Epithelial cell of prostate (primary cell): ENCODE results near the gene C1orf116.
A peak's percentile ranks its signal among the peaks of the same experiment; 100 is the strongest.

Experiments used
- DNase-seq: peaks from one replicate; pipeline ENCODE4 v3.0.0-alpha.2; 2011; ENCODE audit warnings: low read depth, low spot score
- H3K27ac ChIP-seq: fragments of 450-650 bp; 2 replicates; pipeline ENCODE4 v1.5.1; 2017; ENCODE audit warnings: mild to moderate bottlenecking

C1orf116 gene

DNA sequence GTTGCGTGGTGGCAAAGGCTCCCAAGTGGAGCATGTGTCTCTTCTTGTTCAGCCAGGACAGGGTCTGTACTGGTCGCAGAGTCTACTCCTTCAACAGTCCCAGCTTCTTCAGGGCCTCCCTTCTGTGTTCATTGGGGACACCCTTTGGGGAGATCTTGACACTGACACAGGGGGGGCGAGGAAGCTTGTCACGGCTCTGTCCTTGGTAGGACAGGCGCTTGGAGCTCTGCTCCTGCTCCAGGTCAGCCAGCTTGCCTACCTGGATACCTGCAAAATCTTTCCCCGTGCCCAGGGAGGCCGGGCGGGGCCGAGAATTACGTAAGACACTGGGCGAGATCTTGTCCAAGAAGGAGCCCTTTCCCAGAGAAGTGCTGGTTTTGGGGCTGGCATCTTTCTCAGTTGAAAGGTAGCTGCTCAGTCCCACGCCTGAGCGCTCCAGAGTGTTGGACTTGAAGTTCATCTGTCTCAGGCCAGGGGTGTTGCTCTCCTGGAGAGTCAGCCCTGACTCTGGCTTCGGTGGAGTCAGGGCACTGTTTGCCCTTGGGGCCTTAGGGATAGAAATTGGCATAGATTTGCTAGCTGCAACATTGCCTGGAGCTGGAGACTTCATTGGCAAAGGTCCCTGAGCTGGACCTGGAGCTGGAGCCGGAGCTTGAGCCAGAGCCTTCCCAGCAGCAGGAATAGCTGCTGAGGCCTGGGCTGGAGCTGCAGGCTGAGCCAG is 10.5 kb downstream of the C1orf116 start:
- DNase-seq = no peak
- peak overlapping the region; percentile 99 for H3K27ac ChIP-seq

GRCh38 chr1:207021139-207021861 is 11.3 kb downstream of the C1orf116 start:
- no peak for DNase-seq
- H3K27ac ChIP-seq = peak overlapping the region; percentile 99

DNA sequence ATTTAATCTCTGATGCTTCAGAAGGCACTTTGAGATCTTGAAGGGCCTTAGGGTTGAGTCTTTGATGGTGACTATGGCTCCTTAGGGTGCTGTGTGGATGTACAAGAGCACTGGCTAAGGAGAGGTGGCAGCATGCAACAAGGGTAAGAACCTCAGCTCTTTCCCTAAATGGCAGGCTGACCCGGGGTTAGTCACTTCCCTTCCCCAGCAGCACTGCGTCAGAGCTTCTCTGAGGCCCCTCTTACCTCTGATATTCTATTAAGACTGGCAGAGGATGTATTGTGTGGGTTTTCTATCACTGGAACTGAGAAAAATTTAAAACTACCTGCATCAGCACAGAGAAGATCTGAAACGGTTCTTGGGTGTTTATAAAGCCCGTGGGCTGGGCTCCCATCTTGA is 11.8 kb downstream of the C1orf116 start:
- H3K27ac ChIP-seq = peak overlapping the region; percentile 99
- DNase-seq = no peak

GRCh38 chr1:207020065-207020708 is 12.4 kb downstream of the C1orf116 start:
- peak; percentile 95 for DNase-seq
- peak overlapping the region; percentile 99 for H3K27ac ChIP-seq

- DNase-seq = no peak
- peak overlapping the region; percentile 99 for H3K27ac ChIP-seq
These were observed 12.9 kb downstream of the C1orf116 start for GRCh38 chr1:207019661-207020060.

- DNase-seq = no peak
- H3K27ac ChIP-seq = peak overlapping the region; percentile 99
These were observed 13.4 kb downstream of the C1orf116 start for GRCh38 chr1:207019161-207019560.

- H3K27ac ChIP-seq = peak overlapping the region; percentile 99
- no peak for DNase-seq
These were observed 13.8 kb downstream of the C1orf116 start for GRCh38 chr1:207018707-207019106.

- DNase-seq = no peak
- H3K27ac ChIP-seq = peak overlapping the region; percentile 99
These were observed 14.7 kb downstream of the C1orf116 start for GRCh38 chr1:207017615-207018559.

DNA sequence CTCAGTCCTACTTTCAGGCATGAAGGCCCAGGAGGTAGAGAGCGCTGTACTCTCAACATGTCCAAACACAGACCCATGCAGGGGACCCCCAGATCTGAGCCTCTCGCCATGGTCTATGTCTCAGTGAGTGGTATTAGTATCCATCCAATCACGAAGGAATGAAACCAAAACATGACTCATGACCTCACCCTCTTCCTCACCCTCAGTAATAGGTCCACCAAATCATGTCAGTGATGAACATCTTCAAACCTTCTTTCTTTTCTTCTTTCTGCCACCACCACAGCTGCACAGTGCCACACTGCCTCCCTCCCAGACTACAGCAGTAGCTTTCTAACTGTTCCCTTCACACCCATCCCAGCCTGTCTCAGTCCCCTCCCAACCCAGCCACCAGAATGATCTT is 16.8 kb downstream of the C1orf116 start:
- no peak for DNase-seq
- peak overlapping the region; percentile 99 for H3K27ac ChIP-seq

GRCh38 chr1:207014728-207015127 is 17.8 kb downstream of the C1orf116 start:
- H3K27ac ChIP-seq = no peak overlapping the region
- no peak for DNase-seq

GRCh38 chr1:207013321-207014085 is 19.1 kb downstream of the C1orf116 start:
- DNase-seq = no peak
- no peak overlapping the region for H3K27ac ChIP-seq

- no peak for DNase-seq
- no peak overlapping the region for H3K27ac ChIP-seq
These were observed 21.8 kb downstream of the C1orf116 start for GRCh38 chr1:207010726-207011125.

GRCh38 chr1:207009945-207010344 is 22.6 kb downstream of the C1orf116 start:
- H3K27ac ChIP-seq = peak overlapping the region; percentile 5
- DNase-seq = no peak

DNA sequence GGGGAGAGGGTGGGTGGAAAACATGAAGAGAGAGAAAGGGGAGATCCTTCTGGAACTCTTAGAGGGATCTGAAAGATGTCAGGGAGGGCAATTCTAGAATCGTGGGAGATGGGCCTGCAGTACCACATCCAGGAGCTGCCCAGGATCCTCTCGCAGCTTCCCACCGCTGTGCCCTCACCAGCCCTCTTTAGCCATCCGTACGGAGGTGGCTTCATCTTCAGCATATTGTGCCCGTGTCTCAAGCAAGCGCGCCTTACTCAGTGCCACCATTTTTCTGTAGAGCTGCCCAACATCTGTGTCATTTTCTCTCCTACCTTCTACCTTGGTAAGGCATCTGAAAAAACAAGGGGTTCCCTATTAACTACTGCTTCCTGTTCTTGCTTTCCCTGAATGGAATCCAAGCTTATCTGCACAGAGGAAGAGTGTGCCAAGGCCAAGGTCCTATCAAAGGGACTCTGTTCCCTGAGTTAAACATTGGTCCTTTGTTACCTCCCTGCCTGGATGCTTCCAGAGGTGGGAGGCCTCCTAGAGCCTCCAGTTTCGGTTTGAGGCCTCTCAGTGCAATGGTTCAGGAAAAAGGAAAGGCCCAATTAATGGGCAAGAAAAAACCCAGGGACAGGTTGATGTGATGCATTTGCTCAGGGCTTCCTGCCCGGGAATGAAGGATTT is 23.2 kb downstream of the C1orf116 start:
- H3K27ac ChIP-seq = peak overlapping the region; percentile 5
- no peak for DNase-seq

DNA sequence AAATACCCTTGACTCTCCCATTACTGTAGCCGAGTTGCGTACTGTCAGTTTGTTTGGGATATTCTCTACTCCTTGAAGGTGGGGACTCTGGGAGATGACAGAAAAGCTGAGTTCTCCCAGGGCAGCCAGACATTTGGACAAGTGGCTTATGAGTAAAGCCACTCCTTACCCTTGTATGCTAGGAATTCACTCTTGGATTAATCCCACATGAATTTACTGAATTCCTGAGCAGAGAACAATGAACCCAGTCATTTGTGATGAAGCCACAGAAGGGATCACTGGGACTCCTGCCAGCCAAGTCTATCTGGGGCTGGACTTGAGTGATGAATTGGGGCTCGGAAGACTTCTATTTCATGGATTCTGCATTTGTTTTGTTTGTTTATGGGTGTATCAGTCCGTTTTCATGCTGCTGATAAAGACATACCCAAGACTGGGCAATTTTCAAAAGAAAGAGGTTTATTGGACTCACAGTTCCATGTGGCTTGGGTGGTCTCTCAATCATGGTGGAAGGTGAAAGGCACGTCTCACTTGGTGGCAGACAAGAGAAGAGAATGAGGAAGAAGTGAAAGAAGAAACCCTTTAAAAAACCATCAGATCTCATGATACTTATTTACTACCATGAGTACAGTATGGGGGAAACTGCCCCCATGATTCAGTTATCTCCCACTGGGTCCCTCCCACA is 25.1 kb downstream of the C1orf116 start:
- H3K27ac ChIP-seq = peak overlapping the region; percentile 98
- no peak for DNase-seq

- DNase-seq = no peak
- peak overlapping the region; percentile 98 for H3K27ac ChIP-seq
These were observed 25.6 kb downstream of the C1orf116 start for GRCh38 chr1:207006914-207007313.

GRCh38 chr1:207006083-207006482 is 26.5 kb downstream of the C1orf116 start:
- no peak for DNase-seq
- peak overlapping the region; percentile 98 for H3K27ac ChIP-seq
